AG20443 (cell line): Measurements from ENCODE around the gene TGFB2.
A peak's percentile ranks its signal among the peaks of the same experiment; 100 is the strongest.

Experiments
- DNase-seq: peaks from one replicate; pipeline ENCODE4 v3.0.0; 2012; ENCODE audit warnings: low spot score, mixed read lengths

TGFB2 gene

DNA sequence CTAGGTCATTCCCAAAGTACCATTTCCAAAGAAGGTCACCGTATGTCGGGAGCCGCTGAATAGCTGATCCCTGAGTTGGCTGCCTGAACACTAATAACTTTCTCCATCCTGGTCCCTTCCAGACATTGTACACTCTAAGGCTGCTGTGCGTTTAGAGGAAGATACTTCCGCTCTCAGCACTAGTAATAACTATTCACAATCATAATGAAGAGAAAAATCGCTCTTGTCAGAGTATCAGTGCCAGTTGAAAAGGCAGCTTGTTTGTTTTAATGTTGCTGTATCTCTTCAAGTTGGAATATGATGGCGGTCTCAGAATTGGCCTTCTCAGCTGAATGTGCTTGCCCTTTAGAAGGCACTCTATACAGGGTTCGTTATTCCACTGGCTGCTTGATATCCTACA, 43.5 kb downstream of the TGFB2 start:
- DNase-seq, result no peak

GRCh38 chr1:218390618-218391017, 45.5 kb downstream of the TGFB2 start:
- DNase-seq, result no peak

- no peak for DNase-seq
Measured at GRCh38 chr1:218392780-218393179, 47.6 kb downstream of the TGFB2 start.

DNA sequence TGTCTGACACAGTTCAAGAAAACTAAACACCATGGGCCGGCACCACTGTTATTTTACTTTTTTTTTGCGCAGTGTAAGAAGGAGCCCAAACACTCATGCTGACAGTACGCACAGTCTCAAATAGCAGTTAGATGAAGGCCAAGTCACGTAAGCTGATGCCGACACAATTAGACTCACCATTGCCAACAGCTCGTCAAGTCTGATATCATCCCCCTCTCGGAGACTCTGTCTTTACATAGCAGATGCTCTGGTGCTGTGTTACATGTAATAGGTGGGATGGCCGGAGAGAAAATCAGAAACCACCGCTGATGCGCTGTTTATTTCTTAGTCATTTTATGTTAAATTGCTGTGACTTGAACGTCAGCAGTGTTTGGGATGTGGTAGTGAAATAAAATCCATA, 49.3 kb downstream of the TGFB2 start:
- no peak for DNase-seq

DNA sequence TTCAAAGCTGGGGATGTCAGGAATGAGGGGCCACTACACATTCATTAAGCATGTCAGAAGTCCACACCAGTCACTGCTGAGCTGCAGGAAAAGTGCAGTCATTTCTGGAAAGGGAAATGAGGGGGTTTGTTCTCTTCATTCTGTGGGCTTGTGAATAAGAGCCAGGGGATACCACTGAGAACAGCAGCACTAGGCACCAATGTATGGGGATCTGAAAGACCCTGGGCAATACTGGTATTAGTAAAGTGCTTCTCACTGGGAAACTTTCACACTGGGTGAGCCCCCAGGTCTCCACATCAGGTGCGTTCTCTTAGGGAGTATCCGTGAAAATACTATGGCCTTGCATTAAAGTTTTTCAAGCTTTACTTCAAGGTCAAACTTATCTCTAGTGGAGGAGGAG, 49.9 kb downstream of the TGFB2 start:
- DNase-seq, result no peak

DNA sequence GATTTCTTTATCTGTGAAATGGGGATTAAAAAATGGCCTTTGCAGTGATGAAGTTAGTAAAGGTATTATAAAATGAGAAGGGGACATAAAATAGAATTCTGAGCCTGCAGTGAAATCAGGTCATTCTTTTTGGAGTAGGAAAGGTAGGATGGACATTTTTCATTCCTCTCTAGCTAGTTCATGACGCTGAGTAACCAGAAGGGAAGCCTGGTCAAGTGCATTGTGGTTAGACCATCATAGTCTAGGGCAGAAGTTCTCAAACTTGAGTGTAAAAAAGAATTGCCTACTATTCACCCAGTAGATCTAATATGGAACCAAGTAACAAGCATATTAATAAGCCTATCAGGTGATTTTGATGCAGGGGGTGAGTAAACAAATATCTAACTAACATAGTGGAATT, 50.8 kb downstream of the TGFB2 start:
- DNase-seq, result peak; percentile 31

DNA sequence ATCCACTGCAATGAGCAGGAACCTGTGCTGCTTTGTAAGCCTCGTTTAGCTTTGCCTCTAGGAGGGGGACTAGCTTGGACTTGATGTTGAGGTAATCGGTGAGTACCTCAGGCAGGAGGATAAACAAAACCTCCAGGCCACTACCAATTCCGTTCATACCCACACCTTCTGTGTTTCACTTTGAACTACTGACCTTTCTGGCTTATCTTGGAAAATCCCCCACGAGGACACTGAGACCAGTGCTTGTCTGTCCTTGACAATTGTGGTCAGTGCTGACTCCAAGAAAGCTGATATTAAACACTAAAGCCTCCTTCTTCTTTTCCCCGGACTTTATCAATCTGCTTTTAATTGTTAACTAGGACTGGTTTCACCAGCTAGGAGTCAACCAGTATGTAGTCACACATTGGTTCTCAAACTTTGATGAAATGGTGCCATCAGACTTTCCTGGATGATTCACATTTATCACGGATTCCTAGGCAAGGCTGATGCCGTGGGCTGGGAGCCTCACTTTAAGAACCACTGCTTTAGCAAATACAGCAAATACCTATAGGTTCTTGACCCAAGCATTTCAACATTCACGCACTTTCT, 52.7 kb downstream of the TGFB2 start:
- DNase-seq, result peak; percentile 40

- no peak for DNase-seq
Measured at GRCh38 chr1:218400624-218401023, 55.5 kb downstream of the TGFB2 start.

DNA sequence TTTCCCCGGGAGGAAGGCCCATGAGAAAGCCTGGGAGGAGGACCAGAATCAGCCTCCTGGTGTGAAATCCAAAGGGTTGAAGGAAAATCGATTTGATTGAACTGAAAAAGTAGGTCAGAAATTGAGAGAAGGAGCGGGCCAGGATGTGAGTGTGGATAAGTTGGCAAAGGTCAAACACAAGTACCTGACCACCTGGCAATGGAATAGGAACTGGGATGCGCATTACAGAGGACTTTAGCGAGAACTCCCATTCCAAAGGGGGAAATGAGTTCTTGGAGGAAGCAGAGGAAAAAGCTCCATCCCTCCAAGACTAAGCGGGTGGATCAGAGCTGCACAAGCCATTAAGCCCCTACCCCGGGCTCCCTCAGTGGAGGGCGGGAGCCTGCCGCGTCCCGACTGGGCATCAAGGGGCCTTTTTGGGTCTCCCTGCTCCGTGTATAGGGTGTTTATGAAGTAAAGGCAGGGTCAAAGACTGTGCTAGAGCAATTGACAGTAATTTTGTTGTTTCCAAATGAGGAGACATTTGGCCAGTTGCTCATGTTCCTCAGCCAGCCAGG, 56.4 kb downstream of the TGFB2 start:
- DNase-seq, result no peak

DNA sequence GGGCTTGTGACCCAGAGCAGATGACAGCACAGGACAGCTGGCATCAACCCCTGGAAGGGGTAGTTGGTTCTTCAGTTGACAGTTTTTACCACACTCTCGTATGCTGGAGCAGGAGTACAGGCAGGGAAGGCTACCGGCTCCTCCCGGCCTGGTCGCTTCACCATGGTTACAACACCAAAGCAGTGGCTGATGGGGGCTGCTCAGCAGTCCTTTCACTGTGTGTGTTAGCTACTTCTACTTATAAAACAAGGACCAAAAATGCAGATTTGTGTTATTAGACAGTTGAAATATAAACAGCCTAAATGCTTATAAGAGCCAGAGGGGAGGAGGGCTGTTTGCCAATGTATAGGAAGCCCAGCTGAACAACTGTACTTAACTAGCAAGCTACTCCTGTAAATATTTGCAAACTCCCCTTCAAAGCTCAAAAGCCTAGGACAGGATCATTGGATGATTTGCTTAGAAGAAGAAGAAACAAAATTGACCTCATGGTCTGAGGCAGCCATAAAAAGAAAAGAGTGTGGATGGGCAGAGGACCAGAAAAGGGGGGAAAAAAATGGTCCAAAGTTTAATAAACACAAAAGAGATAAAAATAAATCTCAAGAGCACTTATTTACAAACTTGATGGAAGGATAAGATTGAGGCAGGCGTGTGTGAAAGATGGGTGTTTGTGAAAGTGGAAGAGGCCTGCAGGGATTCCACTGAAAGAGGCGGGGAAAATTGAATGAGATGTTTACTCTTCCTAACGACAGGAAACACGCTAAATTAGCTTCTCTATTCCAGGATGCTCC, 57.1 kb downstream of the TGFB2 start:
- no peak for DNase-seq

DNA sequence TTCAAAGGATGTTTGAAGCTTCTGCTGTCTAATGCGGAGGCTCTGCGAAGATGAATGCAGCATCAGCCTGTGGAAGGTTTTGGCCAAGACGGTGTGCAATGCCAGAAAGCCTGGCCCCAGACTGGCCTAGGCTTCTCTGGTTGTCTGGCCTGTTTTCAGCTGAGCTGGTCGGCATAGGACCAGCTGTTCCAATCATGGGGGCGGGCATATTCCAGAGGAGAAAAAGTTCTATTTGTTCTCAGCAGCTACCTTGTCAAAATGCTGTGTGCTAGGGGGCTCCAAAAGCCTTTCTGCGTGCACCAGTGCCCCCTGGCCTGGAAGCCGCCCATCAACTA, 57.6 kb downstream of the TGFB2 start:
- no peak for DNase-seq

DNA sequence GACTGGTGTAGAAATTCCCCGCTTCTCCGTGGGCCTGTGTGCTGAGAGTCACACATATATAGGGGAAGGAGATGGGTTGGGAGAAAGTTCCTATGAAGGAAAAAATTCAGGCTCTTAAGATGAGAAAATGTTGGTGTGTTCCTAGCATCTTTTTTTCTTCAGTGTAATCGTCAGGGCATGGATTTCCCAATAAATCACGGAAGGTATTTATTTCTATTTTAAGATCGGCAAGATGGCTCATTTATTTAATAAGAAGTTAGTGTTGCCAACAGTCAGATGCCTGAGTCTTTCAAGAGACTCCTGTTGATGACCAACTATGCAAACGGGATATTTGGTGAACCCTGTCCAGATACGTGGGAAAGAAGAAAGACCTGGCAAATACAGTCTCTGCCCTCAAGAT, 58.2 kb downstream of the TGFB2 start:
- no peak for DNase-seq

DNA sequence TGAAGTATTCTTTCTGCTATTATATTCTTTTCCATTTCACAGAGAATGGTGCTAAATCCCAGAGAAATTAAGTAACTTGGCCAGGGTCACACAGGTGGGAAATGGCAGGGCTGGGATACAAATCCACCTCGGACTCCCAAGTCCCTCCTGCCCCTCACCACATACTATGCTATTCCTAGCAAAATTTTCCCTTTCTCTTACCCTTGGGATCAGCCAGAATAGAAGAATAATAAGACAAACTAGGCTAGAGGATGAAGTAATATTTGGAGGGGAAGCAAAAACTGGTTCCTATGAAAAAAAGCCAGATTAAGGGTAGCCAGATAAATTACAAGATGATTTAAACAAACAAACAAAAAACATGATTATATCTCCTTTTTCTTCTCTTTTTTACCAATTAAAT, 62.5 kb downstream of the TGFB2 start:
- no peak for DNase-seq

DNA sequence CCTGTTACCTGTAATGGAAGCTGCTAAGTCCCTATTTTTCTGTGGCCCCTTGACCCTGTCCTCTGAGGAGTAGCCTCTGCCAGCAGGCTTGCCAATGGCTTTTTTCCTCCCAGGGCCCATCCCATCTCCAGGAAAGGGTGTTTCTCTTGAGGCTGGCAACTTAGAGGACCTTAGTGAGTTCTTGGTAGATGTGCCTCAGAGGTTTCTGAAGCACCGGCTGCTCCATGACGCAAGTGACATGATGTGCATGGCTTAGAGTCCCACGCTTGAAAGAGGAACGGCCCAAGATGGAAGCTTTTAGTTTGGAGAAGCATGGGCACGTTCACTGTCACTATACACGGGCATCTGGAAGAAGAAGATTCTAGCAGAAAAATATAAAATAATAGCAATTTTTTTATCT, 63.0 kb downstream of the TGFB2 start:
- no peak for DNase-seq

GRCh38 chr1:218408942-218409341, 63.8 kb downstream of the TGFB2 start:
- no peak for DNase-seq

- DNase-seq, result peak; percentile 26
Measured at GRCh38 chr1:218409946-218410510, 64.9 kb downstream of the TGFB2 start.

- DNase-seq, result no peak
Measured at GRCh38 chr1:218411101-218411500, 66.0 kb downstream of the TGFB2 start.

DNA sequence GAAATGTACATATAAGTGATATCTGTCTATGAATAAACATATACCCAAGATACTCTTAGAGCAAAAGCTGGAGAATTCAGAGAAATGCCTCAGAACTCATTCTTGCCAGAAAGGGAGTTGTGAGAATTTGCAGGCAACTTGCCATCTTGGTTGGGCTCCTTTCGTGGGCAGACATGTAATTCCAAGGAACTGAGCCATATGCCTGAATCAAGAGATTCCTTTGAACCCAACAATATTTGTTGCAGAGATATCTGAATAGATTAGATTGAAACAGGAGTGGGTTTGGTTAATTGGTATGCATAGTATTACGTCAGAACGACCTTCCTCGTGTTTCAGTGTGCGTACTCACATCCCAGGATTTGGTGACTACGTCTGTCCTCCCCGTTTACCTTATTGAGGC, 67.0 kb downstream of the TGFB2 start:
- peak; percentile 53 for DNase-seq

DNA sequence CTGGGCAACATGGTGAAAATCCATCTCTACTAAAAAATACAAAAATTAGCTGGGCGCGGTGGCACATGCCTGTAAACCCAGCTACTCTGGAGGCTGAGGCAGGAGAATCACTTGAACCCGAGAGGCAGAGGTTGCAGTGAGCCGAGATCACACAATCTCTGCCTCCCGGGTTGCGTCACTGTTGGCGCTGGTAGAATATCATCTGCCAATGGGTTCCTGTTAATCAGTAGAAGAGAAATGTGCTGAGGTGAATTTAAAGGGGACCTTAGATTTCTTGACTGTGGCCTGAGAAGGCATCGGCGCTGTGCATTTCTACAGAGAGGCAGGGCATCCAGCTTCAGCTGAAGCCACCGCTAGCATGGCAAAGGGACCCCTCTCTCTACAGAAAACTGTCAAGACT, 68.0 kb downstream of the TGFB2 start:
- no peak for DNase-seq

DNA sequence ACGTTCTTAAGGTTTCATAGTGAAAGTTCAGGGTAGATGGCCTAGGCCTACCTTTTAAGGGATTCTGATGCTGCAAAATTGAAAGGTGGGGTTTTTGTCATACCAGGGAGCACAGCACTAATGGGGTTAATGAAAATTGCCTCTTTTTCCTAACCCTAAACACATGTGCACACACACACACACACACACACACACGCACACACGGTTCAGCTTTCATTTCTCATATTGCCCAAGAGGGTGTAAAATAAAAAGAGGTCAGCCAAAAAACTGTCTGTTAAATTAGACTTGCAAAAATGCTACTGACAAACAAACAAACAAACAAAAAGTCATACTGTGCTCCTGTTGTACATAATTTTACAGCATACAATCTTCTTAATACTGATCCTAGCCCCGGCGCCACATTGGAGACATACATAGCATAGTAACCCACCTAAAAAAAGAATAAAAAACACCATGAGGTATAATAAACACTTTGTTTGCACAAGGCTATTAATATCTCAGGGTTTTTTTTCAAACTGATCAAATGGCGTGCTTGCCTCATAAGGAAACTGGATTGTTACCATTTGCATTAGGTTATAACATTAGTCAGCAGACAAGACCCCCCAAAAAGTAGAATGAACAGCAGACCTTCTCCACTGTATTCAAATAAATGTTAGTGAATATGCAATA, 69.1 kb downstream of the TGFB2 start:
- DNase-seq, result no peak

- no peak for DNase-seq
Measured at GRCh38 chr1:218415726-218416125, 70.6 kb downstream of the TGFB2 start.

DNA sequence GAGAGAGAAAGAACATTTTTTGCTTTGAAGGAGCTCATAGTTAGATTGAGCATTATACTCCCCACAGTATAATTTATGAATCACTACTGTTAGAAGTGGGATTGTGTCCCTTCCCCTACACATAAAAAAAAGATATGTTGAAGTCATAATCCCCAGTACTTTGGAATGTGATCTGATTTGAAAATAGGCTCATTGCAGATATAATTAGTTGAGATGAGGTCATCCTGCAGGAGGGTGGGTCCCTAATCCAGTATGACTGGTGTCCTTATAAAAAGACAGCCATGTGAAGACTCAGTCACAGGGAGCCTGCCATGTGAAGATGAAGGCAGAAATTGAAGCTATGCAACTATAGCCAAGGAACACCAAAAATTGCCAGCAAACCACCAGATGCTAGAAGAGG, 76.4 kb downstream of the TGFB2 start:
- DNase-seq, result no peak

- no peak for DNase-seq
Measured at GRCh38 chr1:218424502-218424901, 79.4 kb downstream of the TGFB2 start.
